GM23338 (cell line): ENCODE results near the gene NOS2.

Experiments
- CREB1 ChIP-seq: fragments of 250-450 bp; sonication (Bioruptor Pico); IDR thresholded peaks from 2 replicates; pipeline ENCODE4 v1.5.0; 2020; ENCODE audit warnings: low read depth, mild to moderate bottlenecking, moderate library complexity
- EZH2 ChIP-seq: fragments of 200-600 bp; sonication (generic); IDR thresholded peaks from one replicate; pipeline ENCODE4 v1.8.0; 2017; ENCODE audit warnings: antibody characterized with exemption, mild to moderate bottlenecking, low read depth; ENCODE audit not compliant: unreplicated experiment
- EZH2phosphoT487 ChIP-seq: fragments of 200-600 bp; sonication (generic); IDR thresholded peaks from one replicate; pipeline ENCODE4 v1.8.1; 2018; ENCODE audit warnings: antibody characterized with exemption; ENCODE audit not compliant: unreplicated experiment
- JUNB ChIP-seq: IDR thresholded peaks from one replicate; pipeline ENCODE4 v1.6.1; 2016; ENCODE audit warnings: antibody characterized with exemption; ENCODE audit not compliant: unreplicated experiment
- POLR2AphosphoS5 ChIP-seq: IDR thresholded peaks from 2 replicates; pipeline ENCODE4 v1.6.1; 2016; ENCODE audit warnings: antibody characterized with exemption, low read depth
- STAT1 ChIP-seq: IDR thresholded peaks from one replicate; pipeline ENCODE4 v1.6.1; 2016; ENCODE audit warnings: antibody characterized with exemption; ENCODE audit not compliant: unreplicated experiment
- ZNF331 ChIP-seq: fragments of 250-450 bp; sonication (Bioruptor Pico); IDR thresholded peaks from 2 replicates; pipeline ENCODE4 v1.5.0; 2020; ENCODE audit warnings: low read depth, mild to moderate bottlenecking, moderate library complexity
- TF ChIP-seq, protein P1 (sequence below), 2 experiments: fragments of 200-600 bp in 1 of 2; sonication (generic) in 1 of 2; conservative IDR thresholded peaks; 2 replicates each; pipeline versions ENCODE4 v1.5.1 to v1.6.1; 2016 to 2017; ENCODE audit warnings: antibody characterized with exemption in 2 of 2, low read depth in 2 of 2, mild to moderate bottlenecking in 2 of 2, moderate library complexity in 1 of 2
- TF ChIP-seq, protein P2 (sequence below): IDR thresholded peaks from one replicate; pipeline ENCODE4 v1.6.1; 2018; ENCODE audit warnings: antibody characterized with exemption; ENCODE audit not compliant: unreplicated experiment
- TF ChIP-seq, protein P3 (sequence below): IDR thresholded peaks from 2 replicates; pipeline ENCODE4 v1.6.1; 2016; ENCODE audit warnings: antibody characterized with exemption

DNA sequence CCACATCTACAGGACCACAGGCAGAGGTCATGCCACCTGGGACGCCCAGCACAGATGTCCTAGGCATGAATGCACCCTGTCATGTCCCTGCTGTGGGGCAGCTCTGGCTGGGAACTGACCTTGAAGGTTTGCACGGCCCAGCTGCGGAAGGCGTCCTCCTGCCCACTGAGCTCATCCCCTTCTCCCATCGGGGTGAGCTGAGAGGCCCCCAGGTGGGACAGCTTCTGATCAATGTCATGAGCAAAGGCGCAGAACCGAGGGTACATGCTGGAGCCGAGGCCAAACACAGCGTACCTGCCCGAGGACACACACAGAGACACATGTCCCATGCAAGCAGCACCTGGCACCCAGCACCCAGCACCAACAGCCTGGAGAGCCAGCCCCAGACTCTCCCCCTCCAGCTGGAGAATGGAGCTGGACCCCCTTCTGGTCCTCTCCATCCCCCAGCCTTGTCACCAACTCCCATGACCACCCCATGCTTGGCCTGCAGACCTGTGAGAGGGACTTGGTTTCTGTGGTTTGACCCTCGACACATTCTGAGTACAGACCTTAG, 31.4 kb downstream of the NOS2 start:
- TF ChIP-seq EZH2 (no peak), CREB1 (no peak), POLR2AphosphoS5 (no peak), EZH2phosphoT487 (no peak), JUNB (no peak), ZNF331 (CRISPR knock-in tag) (no peak), STAT1 (no peak)
- TF ChIP-seq, protein P1, sequence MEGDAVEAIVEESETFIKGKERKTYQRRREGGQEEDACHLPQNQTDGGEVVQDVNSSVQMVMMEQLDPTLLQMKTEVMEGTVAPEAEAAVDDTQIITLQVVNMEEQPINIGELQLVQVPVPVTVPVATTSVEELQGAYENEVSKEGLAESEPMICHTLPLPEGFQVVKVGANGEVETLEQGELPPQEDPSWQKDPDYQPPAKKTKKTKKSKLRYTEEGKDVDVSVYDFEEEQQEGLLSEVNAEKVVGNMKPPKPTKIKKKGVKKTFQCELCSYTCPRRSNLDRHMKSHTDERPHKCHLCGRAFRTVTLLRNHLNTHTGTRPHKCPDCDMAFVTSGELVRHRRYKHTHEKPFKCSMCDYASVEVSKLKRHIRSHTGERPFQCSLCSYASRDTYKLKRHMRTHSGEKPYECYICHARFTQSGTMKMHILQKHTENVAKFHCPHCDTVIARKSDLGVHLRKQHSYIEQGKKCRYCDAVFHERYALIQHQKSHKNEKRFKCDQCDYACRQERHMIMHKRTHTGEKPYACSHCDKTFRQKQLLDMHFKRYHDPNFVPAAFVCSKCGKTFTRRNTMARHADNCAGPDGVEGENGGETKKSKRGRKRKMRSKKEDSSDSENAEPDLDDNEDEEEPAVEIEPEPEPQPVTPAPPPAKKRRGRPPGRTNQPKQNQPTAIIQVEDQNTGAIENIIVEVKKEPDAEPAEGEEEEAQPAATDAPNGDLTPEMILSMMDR (conservative IDR thresholded peaks at IDR 0.05; ENCODE audit: low read depth in 2 of 2), result no peak
- TF ChIP-seq, protein P2, sequence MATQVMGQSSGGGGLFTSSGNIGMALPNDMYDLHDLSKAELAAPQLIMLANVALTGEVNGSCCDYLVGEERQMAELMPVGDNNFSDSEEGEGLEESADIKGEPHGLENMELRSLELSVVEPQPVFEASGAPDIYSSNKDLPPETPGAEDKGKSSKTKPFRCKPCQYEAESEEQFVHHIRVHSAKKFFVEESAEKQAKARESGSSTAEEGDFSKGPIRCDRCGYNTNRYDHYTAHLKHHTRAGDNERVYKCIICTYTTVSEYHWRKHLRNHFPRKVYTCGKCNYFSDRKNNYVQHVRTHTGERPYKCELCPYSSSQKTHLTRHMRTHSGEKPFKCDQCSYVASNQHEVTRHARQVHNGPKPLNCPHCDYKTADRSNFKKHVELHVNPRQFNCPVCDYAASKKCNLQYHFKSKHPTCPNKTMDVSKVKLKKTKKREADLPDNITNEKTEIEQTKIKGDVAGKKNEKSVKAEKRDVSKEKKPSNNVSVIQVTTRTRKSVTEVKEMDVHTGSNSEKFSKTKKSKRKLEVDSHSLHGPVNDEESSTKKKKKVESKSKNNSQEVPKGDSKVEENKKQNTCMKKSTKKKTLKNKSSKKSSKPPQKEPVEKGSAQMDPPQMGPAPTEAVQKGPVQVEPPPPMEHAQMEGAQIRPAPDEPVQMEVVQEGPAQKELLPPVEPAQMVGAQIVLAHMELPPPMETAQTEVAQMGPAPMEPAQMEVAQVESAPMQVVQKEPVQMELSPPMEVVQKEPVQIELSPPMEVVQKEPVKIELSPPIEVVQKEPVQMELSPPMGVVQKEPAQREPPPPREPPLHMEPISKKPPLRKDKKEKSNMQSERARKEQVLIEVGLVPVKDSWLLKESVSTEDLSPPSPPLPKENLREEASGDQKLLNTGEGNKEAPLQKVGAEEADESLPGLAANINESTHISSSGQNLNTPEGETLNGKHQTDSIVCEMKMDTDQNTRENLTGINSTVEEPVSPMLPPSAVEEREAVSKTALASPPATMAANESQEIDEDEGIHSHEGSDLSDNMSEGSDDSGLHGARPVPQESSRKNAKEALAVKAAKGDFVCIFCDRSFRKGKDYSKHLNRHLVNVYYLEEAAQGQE, result no peak
- TF ChIP-seq, protein P3, sequence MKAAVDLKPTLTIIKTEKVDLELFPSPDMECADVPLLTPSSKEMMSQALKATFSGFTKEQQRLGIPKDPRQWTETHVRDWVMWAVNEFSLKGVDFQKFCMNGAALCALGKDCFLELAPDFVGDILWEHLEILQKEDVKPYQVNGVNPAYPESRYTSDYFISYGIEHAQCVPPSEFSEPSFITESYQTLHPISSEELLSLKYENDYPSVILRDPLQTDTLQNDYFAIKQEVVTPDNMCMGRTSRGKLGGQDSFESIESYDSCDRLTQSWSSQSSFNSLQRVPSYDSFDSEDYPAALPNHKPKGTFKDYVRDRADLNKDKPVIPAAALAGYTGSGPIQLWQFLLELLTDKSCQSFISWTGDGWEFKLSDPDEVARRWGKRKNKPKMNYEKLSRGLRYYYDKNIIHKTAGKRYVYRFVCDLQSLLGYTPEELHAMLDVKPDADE, result no peak
